ENCODE data around the gene SEMA4C.

Gene SEMA4C

DNA sequence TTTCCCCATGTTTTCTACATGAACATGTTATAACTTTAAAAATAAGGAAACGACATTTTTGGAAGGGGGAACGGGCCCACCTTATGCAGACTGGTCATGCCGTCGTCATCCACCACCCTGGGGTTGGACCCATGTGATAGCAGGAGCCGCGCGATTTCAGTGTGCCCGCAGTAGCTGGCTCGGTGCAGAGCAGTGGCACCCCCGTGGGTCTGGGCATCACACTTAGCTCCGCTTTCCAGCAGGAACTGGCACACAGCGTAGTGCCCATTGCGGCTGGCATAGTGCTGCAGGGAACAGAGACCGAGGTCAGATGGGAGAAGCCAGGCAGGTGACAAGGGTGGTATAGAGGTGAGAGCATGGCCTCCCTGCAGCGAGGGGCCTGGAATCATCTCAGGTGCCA is 16.6 kb downstream of the SEMA4C start:
- H3K36me3 ChIP-seq = peaks cover 48% of the 10 kb centered on the region
- H3K27ac ChIP-seq = no peak overlapping the region
- no peaks in the 10 kb centered on the region for H3K27me3 ChIP-seq (ENCODE audit: insufficient read depth, low read depth, severe bottlenecking)
- H3K9me3 ChIP-seq (ENCODE audit: severe bottlenecking) = no peaks in the 10 kb centered on the region
- DNase-seq = no peak
- H3K4me3 ChIP-seq (ENCODE audit: low read depth, low read length) = no peak overlapping the region
- TF ChIP-seq, protein P1, sequence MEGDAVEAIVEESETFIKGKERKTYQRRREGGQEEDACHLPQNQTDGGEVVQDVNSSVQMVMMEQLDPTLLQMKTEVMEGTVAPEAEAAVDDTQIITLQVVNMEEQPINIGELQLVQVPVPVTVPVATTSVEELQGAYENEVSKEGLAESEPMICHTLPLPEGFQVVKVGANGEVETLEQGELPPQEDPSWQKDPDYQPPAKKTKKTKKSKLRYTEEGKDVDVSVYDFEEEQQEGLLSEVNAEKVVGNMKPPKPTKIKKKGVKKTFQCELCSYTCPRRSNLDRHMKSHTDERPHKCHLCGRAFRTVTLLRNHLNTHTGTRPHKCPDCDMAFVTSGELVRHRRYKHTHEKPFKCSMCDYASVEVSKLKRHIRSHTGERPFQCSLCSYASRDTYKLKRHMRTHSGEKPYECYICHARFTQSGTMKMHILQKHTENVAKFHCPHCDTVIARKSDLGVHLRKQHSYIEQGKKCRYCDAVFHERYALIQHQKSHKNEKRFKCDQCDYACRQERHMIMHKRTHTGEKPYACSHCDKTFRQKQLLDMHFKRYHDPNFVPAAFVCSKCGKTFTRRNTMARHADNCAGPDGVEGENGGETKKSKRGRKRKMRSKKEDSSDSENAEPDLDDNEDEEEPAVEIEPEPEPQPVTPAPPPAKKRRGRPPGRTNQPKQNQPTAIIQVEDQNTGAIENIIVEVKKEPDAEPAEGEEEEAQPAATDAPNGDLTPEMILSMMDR (IDR thresholded peaks at IDR 0.05; ENCODE audit: low read depth, low read length) = no peak

DNA sequence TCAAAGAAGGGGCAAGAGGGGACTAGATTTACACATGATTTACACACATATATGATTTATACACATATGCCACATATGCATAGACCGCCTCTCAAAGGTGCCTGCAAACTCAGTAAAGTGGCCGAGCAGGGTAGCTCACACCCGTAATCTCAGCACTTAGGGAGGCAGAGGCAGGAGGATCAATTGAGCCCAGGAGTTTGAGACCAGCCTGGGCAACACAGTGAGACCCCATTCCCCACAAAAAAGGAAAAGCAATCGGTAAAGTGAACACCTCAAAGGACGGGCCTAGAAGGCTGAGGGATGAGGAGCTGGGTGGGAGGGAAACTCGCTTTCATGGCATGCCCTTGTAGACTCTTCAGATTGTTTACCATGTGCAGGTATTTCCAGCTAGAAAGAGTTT is 17.2 kb downstream of the SEMA4C start:
- peaks cover 55% of the 10 kb centered on the region for H3K36me3 ChIP-seq
- DNase-seq = no peak
- no peaks in the 10 kb centered on the region for H3K9me3 ChIP-seq (ENCODE audit: severe bottlenecking)
- no peak overlapping the region for H3K27ac ChIP-seq
- TF ChIP-seq, protein P1 (IDR thresholded peaks at IDR 0.05; ENCODE audit: low read depth, low read length) = no peak
- no peak overlapping the region for H3K4me3 ChIP-seq (ENCODE audit: low read depth, low read length)
- H3K27me3 ChIP-seq (ENCODE audit: insufficient read depth, low read depth, severe bottlenecking) = no peaks in the 10 kb centered on the region

- Histone ChIP-seq H3K27ac (no peak overlapping the region), H3K4me3 (ENCODE audit: low read depth, low read length) (no peak overlapping the region), H3K9me3 (ENCODE audit: severe bottlenecking) (no peaks in the 10 kb centered on the region), H3K27me3 (ENCODE audit: insufficient read depth, low read depth, severe bottlenecking) (no peaks in the 10 kb centered on the region), H3K36me3 (peaks cover 45% of the 10 kb centered on the region)
- DNase-seq = no peak
- TF ChIP-seq, protein P1 (IDR thresholded peaks at IDR 0.05; ENCODE audit: low read depth, low read length) = no peak
Observed at GRCh38 chr2:96848264-96848663, 21.6 kb downstream of the SEMA4C start.

GRCh38 chr2:96847586-96847985 is 22.3 kb downstream of the SEMA4C start:
- no peak for DNase-seq
- peaks cover 39% of the 10 kb centered on the region for H3K36me3 ChIP-seq
- H3K27ac ChIP-seq = no peak overlapping the region
- H3K27me3 ChIP-seq (ENCODE audit: insufficient read depth, low read depth, severe bottlenecking) = no peaks in the 10 kb centered on the region
- no peak overlapping the region for H3K4me3 ChIP-seq (ENCODE audit: low read depth, low read length)
- H3K9me3 ChIP-seq (ENCODE audit: severe bottlenecking) = no peaks in the 10 kb centered on the region
- TF ChIP-seq, protein P1 (IDR thresholded peaks at IDR 0.05; ENCODE audit: low read depth, low read length) = no peak

- Histone ChIP-seq H3K27me3 (ENCODE audit: insufficient read depth, low read depth, severe bottlenecking) (no peaks in the 10 kb centered on the region), H3K36me3 (peaks cover 35% of the 10 kb centered on the region), H3K4me3 (ENCODE audit: low read depth, low read length) (no peak overlapping the region), H3K27ac (no peak overlapping the region), H3K9me3 (ENCODE audit: severe bottlenecking) (no peaks in the 10 kb centered on the region)
- DNase-seq = no peak
- TF ChIP-seq, protein P1 (IDR thresholded peaks at IDR 0.05; ENCODE audit: low read depth, low read length) = no peak
Observed at GRCh38 chr2:96846825-96847224, 23.1 kb downstream of the SEMA4C start.

DNA sequence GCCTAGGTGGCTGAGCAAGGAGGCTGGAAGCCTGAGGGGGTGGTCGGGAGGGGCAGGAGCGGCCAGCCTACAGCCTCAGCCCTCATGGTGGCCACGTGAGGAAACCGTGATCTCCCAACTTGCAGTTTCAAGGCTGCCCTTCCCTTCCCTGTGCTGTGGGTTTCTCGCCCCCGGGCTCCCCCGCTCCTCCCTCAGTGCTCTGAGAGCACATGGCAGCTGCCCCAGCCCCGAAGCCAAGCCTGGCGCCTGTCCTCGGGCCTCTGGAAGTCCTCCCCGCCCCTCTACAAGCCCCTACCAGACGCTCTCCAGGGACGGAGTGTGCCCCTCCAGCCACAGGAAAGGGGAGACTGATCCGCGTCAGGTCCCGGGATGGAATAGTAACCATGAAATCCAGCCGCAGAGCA is 25.5 kb downstream of the SEMA4C start:
- DNase-seq = no peak
- TF ChIP-seq, protein P1 (IDR thresholded peaks at IDR 0.05; ENCODE audit: low read depth, low read length) = no peak
- H3K27ac ChIP-seq = no peak overlapping the region
- no peaks in the 10 kb centered on the region for H3K27me3 ChIP-seq (ENCODE audit: insufficient read depth, low read depth, severe bottlenecking)
- H3K9me3 ChIP-seq (ENCODE audit: severe bottlenecking) = no peaks in the 10 kb centered on the region
- H3K4me3 ChIP-seq (ENCODE audit: low read depth, low read length) = no peak overlapping the region
- H3K36me3 ChIP-seq = peaks cover 22% of the 10 kb centered on the region

All from WERI-Rb-1 (cell line).